Stimulated activated naive CD8-positive, alpha-beta T cell treated with anti-CD3 and anti-CD28 coated beads, Interleukin-15, amount 100 ng/mL, for 72 hours (primary cell): ENCODE results near the gene XXYLT1.

Experiments used
- ATAC-seq: fragments of 150-1000 bp; cut with Tn5 transposase; 2 replicates; pipeline ENCODE4 v1.10.0; 2021; ENCODE audit warnings: mild to moderate bottlenecking, moderate library complexity
- DNase-seq, 2 donors: peaks; one replicate each; pipeline ENCODE4 v3.0.0; 2021 to 2022
- H3K27ac Mint-ChIP-seq, 2 donors: one replicate each; pipeline ENCODE4 v1.8.0; 2022; ENCODE audit warnings: mild to moderate bottlenecking in 2 of 2, mixed read lengths in 2 of 2, moderate library complexity in 2 of 2
- H3K27me3 Mint-ChIP-seq: one replicate; pipeline ENCODE4 v1.8.0; 2022; ENCODE audit warnings: mixed read lengths
- H3K4me1 Mint-ChIP-seq: one replicate; pipeline ENCODE4 v1.8.0; 2022; ENCODE audit warnings: mild to moderate bottlenecking, mixed read lengths
- H3K4me3 Mint-ChIP-seq, 2 donors: one replicate each; pipeline ENCODE4 v1.8.0; 2022; ENCODE audit warnings: mild to moderate bottlenecking in 2 of 2, mixed read lengths in 2 of 2, moderate library complexity in 1 of 2
- H3K9me3 Mint-ChIP-seq, 2 donors: one replicate each; pipeline ENCODE4 v1.8.0; 2022; ENCODE audit warnings: mixed read lengths in 2 of 2

Gene XXYLT1

GRCh38 chr3:195065142-195065863, 205.7 kb downstream of the XXYLT1 start:
- H3K27ac Mint-ChIP-seq, result no peak overlapping the region
- H3K4me3 Mint-ChIP-seq, result no peak overlapping the region
- no peak for DNase-seq
- no peaks in the 10 kb centered on the region for H3K27me3 Mint-ChIP-seq
- no peaks in the 10 kb centered on the region for H3K4me1 Mint-ChIP-seq
- peaks cover 0 to 12% of the 10 kb centered on the region in 2 donors for H3K9me3 Mint-ChIP-seq
- no peak for ATAC-seq

GRCh38 chr3:195064300-195064931, 206.5 kb downstream of the XXYLT1 start:
- Mint-ChIP-seq H3K4me1 (no peaks in the 10 kb centered on the region), H3K4me3 (no peak overlapping the region)

GRCh38 chr3:195063581-195064193, 207.3 kb downstream of the XXYLT1 start:
- Mint-ChIP-seq H3K4me3 (no peak overlapping the region), H3K27me3 (no peaks in the 10 kb centered on the region), H3K27ac (no peak overlapping the region), H3K9me3 (peaks cover 0 to 12% of the 10 kb centered on the region in 2 donors), H3K4me1 (no peaks in the 10 kb centered on the region)
- ATAC-seq (no peak), DNase-seq (no peak)

More at GRCh38 chr3:195064300-195064931, 206.5 kb downstream of the XXYLT1 start:
- DNase-seq (no peak), ATAC-seq (no peak)
- peaks cover 0 to 12% of the 10 kb centered on the region in 2 donors for H3K9me3 Mint-ChIP-seq
- no peak overlapping the region for H3K27ac Mint-ChIP-seq
- H3K27me3 Mint-ChIP-seq, result no peaks in the 10 kb centered on the region

GRCh38 chr3:195062866-195063540, 208.0 kb downstream of the XXYLT1 start:
- no peaks in the 10 kb centered on the region for H3K4me1 Mint-ChIP-seq
- ATAC-seq (peak; percentile 18), DNase-seq (no peak)
- H3K9me3 Mint-ChIP-seq, result peaks cover 0 to 12% of the 10 kb centered on the region in 2 donors
- H3K4me3 Mint-ChIP-seq, result no peak overlapping the region
- H3K27me3 Mint-ChIP-seq, result no peaks in the 10 kb centered on the region
- H3K27ac Mint-ChIP-seq, result peak overlapping the region; percentile 19 to 44

- DNase-seq, result no peak
- H3K27ac Mint-ChIP-seq, result peak overlapping the region in 1 of 2 donors; percentile 90
- H3K9me3 Mint-ChIP-seq, result peaks cover 0 to 12% of the 10 kb centered on the region in 2 donors
- no peaks in the 10 kb centered on the region for H3K27me3 Mint-ChIP-seq
- H3K4me1 Mint-ChIP-seq, result no peaks in the 10 kb centered on the region
- no peak for ATAC-seq
- H3K4me3 Mint-ChIP-seq, result no peak overlapping the region
Measured at GRCh38 chr3:195061756-195062655, 209.0 kb downstream of the XXYLT1 start.

- Mint-ChIP-seq H3K4me3 (no peak overlapping the region), H3K27me3 (no peaks in the 10 kb centered on the region), H3K4me1 (no peaks in the 10 kb centered on the region), H3K9me3 (peaks cover 0 to 3% of the 10 kb centered on the region in 2 donors), H3K27ac (peak overlapping the region in 1 of 2 donors; percentile 78)
- DNase-seq (no peak), ATAC-seq (peak; percentile 22)
Measured at GRCh38 chr3:195060531-195061291, 210.2 kb downstream of the XXYLT1 start.

- no peak overlapping the region for H3K4me3 Mint-ChIP-seq
- no peaks in the 10 kb centered on the region for H3K9me3 Mint-ChIP-seq
- no peak overlapping the region for H3K27ac Mint-ChIP-seq
- ATAC-seq, result no peak
- DNase-seq, result no peak
- no peaks in the 10 kb centered on the region for H3K27me3 Mint-ChIP-seq
- no peaks in the 10 kb centered on the region for H3K4me1 Mint-ChIP-seq
Measured at GRCh38 chr3:195060217-195060481, 210.8 kb downstream of the XXYLT1 start.

- ATAC-seq, result no peak
- no peaks in the 10 kb centered on the region for H3K4me1 Mint-ChIP-seq
- no peaks in the 10 kb centered on the region for H3K9me3 Mint-ChIP-seq
- DNase-seq, result no peak
- no peaks in the 10 kb centered on the region for H3K27me3 Mint-ChIP-seq
- H3K27ac Mint-ChIP-seq, result peak overlapping the region in 1 of 2 donors; percentile 45
- no peak overlapping the region for H3K4me3 Mint-ChIP-seq
Measured at GRCh38 chr3:195059471-195060216, 211.3 kb downstream of the XXYLT1 start.

- H3K27me3 Mint-ChIP-seq, result no peaks in the 10 kb centered on the region
- ATAC-seq, result no peak
- no peak for DNase-seq
- H3K4me3 Mint-ChIP-seq, result no peak overlapping the region
- H3K9me3 Mint-ChIP-seq, result no peaks in the 10 kb centered on the region
- no peaks in the 10 kb centered on the region for H3K4me1 Mint-ChIP-seq
- peak overlapping the region in 1 of 2 donors; percentile 45 for H3K27ac Mint-ChIP-seq
Measured at GRCh38 chr3:195059006-195059350, 212.0 kb downstream of the XXYLT1 start.

GRCh38 chr3:195058336-195059005, 212.5 kb downstream of the XXYLT1 start:
- no peak for ATAC-seq
- H3K27ac Mint-ChIP-seq, result peak overlapping the region in 1 of 2 donors; percentile 45
- H3K9me3 Mint-ChIP-seq, result no peaks in the 10 kb centered on the region
- H3K27me3 Mint-ChIP-seq, result no peaks in the 10 kb centered on the region
- H3K4me3 Mint-ChIP-seq, result no peak overlapping the region
- H3K4me1 Mint-ChIP-seq, result no peaks in the 10 kb centered on the region
- no peak for DNase-seq

GRCh38 chr3:195057716-195058115, 213.2 kb downstream of the XXYLT1 start:
- Mint-ChIP-seq H3K4me3 (no peak overlapping the region), H3K27me3 (no peaks in the 10 kb centered on the region), H3K4me1 (no peaks in the 10 kb centered on the region), H3K27ac (no peak overlapping the region), H3K9me3 (no peaks in the 10 kb centered on the region)
- DNase-seq, result no peak
- ATAC-seq, result no peak

- Mint-ChIP-seq H3K4me1 (no peaks in the 10 kb centered on the region), H3K27me3 (no peaks in the 10 kb centered on the region), H3K4me3 (no peak overlapping the region), H3K9me3 (no peaks in the 10 kb centered on the region), H3K27ac (no peak overlapping the region)
- ATAC-seq, result no peak
- no peak for DNase-seq
Measured at GRCh38 chr3:195056506-195056905, 214.5 kb downstream of the XXYLT1 start.

- H3K9me3 Mint-ChIP-seq, result no peaks in the 10 kb centered on the region
- no peak overlapping the region for H3K27ac Mint-ChIP-seq
- DNase-seq (no peak), ATAC-seq (no peak)
- H3K4me3 Mint-ChIP-seq, result no peak overlapping the region
- no peaks in the 10 kb centered on the region for H3K4me1 Mint-ChIP-seq
- no peaks in the 10 kb centered on the region for H3K27me3 Mint-ChIP-seq
Measured at GRCh38 chr3:195054311-195054710, 216.6 kb downstream of the XXYLT1 start.

GRCh38 chr3:195052939-195053338, 218.0 kb downstream of the XXYLT1 start:
- ATAC-seq, result no peak
- H3K9me3 Mint-ChIP-seq, result no peaks in the 10 kb centered on the region
- DNase-seq, result no peak
- no peaks in the 10 kb centered on the region for H3K27me3 Mint-ChIP-seq
- no peaks in the 10 kb centered on the region for H3K4me1 Mint-ChIP-seq
- no peak overlapping the region for H3K27ac Mint-ChIP-seq
- no peak overlapping the region for H3K4me3 Mint-ChIP-seq
